Osteoblast (primary cell): ENCODE results near the gene MCF2L. TPM values are rescaled to one million over a fixed set of nuclear protein-coding genes. Genes with fewer than 3 reads are reported as not detected.

Experiments used
- DNase-seq: peaks from one replicate; pipeline ENCODE4 v3.0.0; 2011; ENCODE audit warnings: low spot score, mixed read lengths; ENCODE audit not compliant: insufficient read length; ENCODE audit errors: missing footprints
- H2AFZ ChIP-seq: 2 replicates; pipeline ENCODE4 v1.6.0; 2011; ENCODE audit warnings: mild to moderate bottlenecking, low read length
- H3K27ac ChIP-seq: 2 replicates; pipeline ENCODE4 v1.5.1; 2011; ENCODE audit warnings: mild to moderate bottlenecking, low read depth, low read length, moderate library complexity
- H3K27me3 ChIP-seq: 2 replicates; pipeline ENCODE4 v1.6.0; 2012; ENCODE audit warnings: mild to moderate bottlenecking, control low read depth, inconsistent platforms, low read length, moderate library complexity; ENCODE audit not compliant: insufficient read depth
- H3K36me3 ChIP-seq: 2 replicates; pipeline ENCODE4 v1.5.1; 2011; ENCODE audit warnings: mild to moderate bottlenecking, low read length, control low read depth, moderate library complexity; ENCODE audit not compliant: insufficient read depth
- H3K4me1 ChIP-seq: 2 replicates; pipeline ENCODE4 v1.5.1; 2011; ENCODE audit warnings: mild to moderate bottlenecking, low read length, control low read depth, moderate library complexity; ENCODE audit not compliant: insufficient read depth
- H3K4me2 ChIP-seq: 2 replicates; pipeline ENCODE4 v1.6.0; 2011; ENCODE audit warnings: mild to moderate bottlenecking, low read length; ENCODE audit not compliant: insufficient read depth
- H3K4me3 ChIP-seq: fragments of 200-600 bp; sonication (generic); 3 replicates; pipeline ENCODE4 v1.5.1; 2012; ENCODE audit warnings: mild to moderate bottlenecking, low read length, inconsistent platforms; ENCODE audit not compliant: insufficient read depth
- H3K79me2 ChIP-seq: 2 replicates; pipeline ENCODE4 v1.6.0; 2012; ENCODE audit warnings: mild to moderate bottlenecking, low read length, control low read depth, inconsistent platforms; ENCODE audit not compliant: insufficient read depth
- H3K9me3 ChIP-seq: 2 replicates; pipeline ENCODE4 v1.5.1; 2011; ENCODE audit warnings: low read depth, low read length, control low read depth
- H4K20me1 ChIP-seq: 2 replicates; pipeline ENCODE4 v1.6.0; 2012; ENCODE audit warnings: mild to moderate bottlenecking, low read length, control low read depth; ENCODE audit not compliant: insufficient read depth
- total RNA-seq: library from RNA; depleted of rRNA; stranded (reverse); fragments of >200 nt; gene quantifications from 2 replicates; pipeline ENCODE4 v1.2.3, GENCODE V29; 2012
- TF ChIP-seq, protein P1 (sequence below): IDR thresholded peaks from 2 replicates; pipeline ENCODE4 v1.5.1; 2011; ENCODE audit warnings: mild to moderate bottlenecking, low read depth, low read length, moderate library complexity; ENCODE audit errors: extremely low read depth

The MCF2L gene
- total RNA-seq, 1 donor: 6.5 TPM

DNA sequence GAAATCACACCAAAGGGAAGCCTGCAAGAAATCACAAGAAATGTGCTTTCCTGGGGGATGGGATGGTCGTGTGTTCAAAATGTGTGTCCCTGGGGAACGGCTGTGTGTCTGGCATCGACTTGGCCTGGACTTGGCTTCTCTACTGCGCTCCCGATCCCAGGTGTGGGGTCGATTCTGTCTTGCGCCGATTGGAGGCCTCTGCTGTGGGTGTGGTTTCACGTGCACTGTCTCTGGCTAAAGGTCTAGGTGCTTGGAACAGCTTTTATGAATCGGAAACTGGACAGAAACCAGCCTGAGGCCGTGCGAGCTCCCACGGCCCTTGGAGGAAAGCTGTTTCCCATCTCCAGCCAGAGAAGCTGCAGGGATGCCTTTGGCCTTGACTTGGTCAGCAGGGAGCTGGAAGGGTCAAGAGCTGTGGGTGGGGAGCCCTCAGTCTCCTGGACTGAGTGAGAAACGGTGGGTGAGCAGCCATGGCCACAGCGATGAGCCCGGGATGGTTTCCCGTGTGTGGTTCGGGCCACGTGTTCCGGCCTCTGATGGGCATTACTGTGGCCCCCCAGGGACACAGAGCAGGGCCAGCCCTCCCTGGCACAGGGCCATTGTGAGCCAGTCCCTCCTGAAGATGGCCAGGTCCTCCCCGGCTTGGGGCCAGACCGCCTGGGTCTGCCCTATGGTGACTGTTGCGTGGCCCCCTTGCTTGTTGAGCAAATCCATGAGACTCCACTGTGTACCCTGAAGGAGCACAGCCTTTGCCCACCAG lies 29.7 kb downstream of the MCF2L start:
- Histone ChIP-seq H3K4me1 (no peaks in the 10 kb centered on the region), H3K27ac (no peak overlapping the region), H3K4me2 (no peak overlapping the region), H3K27me3 (peaks cover 32% of the 10 kb centered on the region), H2AFZ (no peak overlapping the region), H3K9me3 (no peaks in the 10 kb centered on the region), H3K79me2 (no peaks in the 10 kb centered on the region), H3K36me3 (no peaks in the 10 kb centered on the region), H3K4me3 (no peak overlapping the region), H4K20me1 (no peaks in the 10 kb centered on the region)
- TF ChIP-seq, protein P1, sequence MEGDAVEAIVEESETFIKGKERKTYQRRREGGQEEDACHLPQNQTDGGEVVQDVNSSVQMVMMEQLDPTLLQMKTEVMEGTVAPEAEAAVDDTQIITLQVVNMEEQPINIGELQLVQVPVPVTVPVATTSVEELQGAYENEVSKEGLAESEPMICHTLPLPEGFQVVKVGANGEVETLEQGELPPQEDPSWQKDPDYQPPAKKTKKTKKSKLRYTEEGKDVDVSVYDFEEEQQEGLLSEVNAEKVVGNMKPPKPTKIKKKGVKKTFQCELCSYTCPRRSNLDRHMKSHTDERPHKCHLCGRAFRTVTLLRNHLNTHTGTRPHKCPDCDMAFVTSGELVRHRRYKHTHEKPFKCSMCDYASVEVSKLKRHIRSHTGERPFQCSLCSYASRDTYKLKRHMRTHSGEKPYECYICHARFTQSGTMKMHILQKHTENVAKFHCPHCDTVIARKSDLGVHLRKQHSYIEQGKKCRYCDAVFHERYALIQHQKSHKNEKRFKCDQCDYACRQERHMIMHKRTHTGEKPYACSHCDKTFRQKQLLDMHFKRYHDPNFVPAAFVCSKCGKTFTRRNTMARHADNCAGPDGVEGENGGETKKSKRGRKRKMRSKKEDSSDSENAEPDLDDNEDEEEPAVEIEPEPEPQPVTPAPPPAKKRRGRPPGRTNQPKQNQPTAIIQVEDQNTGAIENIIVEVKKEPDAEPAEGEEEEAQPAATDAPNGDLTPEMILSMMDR: no peak
- DNase-seq: no peak

- no peaks in the 10 kb centered on the region for H3K9me3 ChIP-seq
- no peak overlapping the region for H3K4me2 ChIP-seq
- TF ChIP-seq, protein P1: no peak
- no peaks in the 10 kb centered on the region for H3K79me2 ChIP-seq
- no peak overlapping the region for H2AFZ ChIP-seq
- H3K36me3 ChIP-seq: no peaks in the 10 kb centered on the region
- no peak overlapping the region for H3K4me3 ChIP-seq
- H3K27me3 ChIP-seq: peaks cover 32% of the 10 kb centered on the region
- H4K20me1 ChIP-seq: no peaks in the 10 kb centered on the region
- H3K27ac ChIP-seq: no peak overlapping the region
- no peaks in the 10 kb centered on the region for H3K4me1 ChIP-seq
- no peak for DNase-seq
Measured at GRCh38 chr13:112999414-113000177, 30.6 kb downstream of the MCF2L start.

DNA sequence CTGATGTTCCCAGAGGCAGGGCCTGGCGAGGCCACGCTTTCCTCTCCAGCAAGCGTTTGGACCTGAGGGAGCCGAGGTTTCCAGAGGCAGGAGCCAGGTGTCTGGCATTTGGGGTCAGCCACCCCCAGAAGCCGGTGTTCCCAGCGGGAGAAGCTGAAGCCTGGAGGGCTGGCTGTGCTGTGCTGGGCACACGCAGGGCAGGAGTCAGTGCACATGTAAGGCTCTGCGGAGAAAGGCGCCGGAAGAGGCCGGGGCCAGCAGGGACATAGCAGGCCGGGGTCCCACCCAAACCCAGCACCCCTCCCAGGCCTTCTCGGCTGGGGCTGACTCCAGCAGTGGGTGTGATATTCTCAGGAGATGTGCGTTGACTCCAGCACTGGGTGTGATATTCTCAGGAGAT lies 31.6 kb downstream of the MCF2L start:
- TF ChIP-seq, protein P1: no peak
- Histone ChIP-seq H4K20me1 (no peaks in the 10 kb centered on the region), H3K27me3 (peaks cover 32% of the 10 kb centered on the region), H3K36me3 (no peaks in the 10 kb centered on the region), H3K9me3 (no peaks in the 10 kb centered on the region), H3K4me1 (no peaks in the 10 kb centered on the region), H2AFZ (no peak overlapping the region), H3K4me2 (no peak overlapping the region), H3K27ac (no peak overlapping the region), H3K4me3 (no peak overlapping the region), H3K79me2 (no peaks in the 10 kb centered on the region)
- no peak for DNase-seq
